OCI-LY1 (cell line): Measurements from ENCODE around the gene MCU.

Source experiments
- EZH2 ChIP-seq: fragments of 200-600 bp; sonication (generic), shearing (Covaris generic); IDR thresholded peaks from 2 replicates; pipeline ENCODE4 v1.8.0; 2017; ENCODE audit warnings: borderline replicate concordance, mixed run types, mild to moderate bottlenecking, antibody characterized with exemption, low read length, moderate library complexity, mixed read lengths
- TF ChIP-seq, protein P1 (sequence below): fragments of 200-600 bp; sonication (generic), shearing (Covaris generic); IDR thresholded peaks from 2 replicates; pipeline ENCODE4 v1.5.1; 2017; ENCODE audit warnings: mild to moderate bottlenecking, antibody characterized with exemption, low read length, moderate library complexity, mixed read lengths

DNA sequence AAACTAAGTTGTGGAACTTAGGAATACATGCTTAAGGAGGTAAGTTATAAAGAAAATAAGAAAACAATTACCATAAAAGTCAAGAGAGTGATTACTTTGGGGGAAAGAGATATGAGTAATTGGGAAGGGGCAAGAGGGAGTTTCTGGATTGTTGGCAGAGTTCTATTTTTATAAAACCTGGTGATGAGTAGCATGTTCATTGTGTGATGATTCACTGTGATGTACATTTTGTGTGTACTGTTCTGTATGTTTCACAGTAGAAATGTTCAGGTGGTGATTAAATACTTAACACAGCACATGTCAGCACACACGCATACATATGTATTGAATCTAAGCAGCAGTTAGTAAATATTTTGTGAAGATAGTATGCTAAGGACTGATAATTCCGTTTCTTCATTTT is 191.9 kb downstream of the MCU start:
- TF ChIP-seq, protein P1, sequence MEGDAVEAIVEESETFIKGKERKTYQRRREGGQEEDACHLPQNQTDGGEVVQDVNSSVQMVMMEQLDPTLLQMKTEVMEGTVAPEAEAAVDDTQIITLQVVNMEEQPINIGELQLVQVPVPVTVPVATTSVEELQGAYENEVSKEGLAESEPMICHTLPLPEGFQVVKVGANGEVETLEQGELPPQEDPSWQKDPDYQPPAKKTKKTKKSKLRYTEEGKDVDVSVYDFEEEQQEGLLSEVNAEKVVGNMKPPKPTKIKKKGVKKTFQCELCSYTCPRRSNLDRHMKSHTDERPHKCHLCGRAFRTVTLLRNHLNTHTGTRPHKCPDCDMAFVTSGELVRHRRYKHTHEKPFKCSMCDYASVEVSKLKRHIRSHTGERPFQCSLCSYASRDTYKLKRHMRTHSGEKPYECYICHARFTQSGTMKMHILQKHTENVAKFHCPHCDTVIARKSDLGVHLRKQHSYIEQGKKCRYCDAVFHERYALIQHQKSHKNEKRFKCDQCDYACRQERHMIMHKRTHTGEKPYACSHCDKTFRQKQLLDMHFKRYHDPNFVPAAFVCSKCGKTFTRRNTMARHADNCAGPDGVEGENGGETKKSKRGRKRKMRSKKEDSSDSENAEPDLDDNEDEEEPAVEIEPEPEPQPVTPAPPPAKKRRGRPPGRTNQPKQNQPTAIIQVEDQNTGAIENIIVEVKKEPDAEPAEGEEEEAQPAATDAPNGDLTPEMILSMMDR, result no peak
- TF ChIP-seq EZH2, result no peak
